Testis (tissue), 2 donors: ENCODE data around the gene RRP12.

ENCODE experiments used
- CTCF ChIP-seq, 3 experiments: fragments of 450-650 bp in 2 of 3; fragments of 200-600 bp in 1 of 3; sonication (generic) in 1 of 3; IDR thresholded peaks; one replicate each; pipeline ENCODE4 v1.5.1; 2016 to 2019; ENCODE audit warnings: antibody characterized with exemption in 3 of 3, mild to moderate bottlenecking in 2 of 3, moderate library complexity in 1 of 3
- POLR2A ChIP-seq: fragments of 450-650 bp; IDR thresholded peaks from one replicate; pipeline ENCODE4 v1.6.1; 2017; ENCODE audit warnings: antibody characterized with exemption, mild to moderate bottlenecking, moderate library complexity

DNA sequence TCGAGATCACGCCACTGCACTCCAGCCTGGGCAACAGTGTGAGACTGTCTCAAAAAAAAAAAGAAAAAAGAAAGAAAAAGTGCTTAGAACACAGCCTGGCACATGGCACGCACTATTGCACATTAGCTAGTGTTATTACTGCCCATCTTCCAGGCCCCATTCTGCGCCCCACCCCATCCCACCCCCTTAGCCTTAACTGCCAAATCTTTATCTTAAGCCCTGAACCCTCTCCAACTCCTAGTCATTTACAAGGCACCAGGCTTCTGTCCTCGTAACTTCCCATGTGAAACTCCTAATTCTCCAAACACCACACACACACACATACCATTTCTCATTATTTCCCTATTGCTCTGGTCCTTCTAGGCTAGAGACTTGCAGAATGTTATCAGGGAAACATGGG lies 71.4 kb downstream of the RRP12 start:
- no peak for TF ChIP-seq CTCF (IDR thresholded peaks at IDR 0.05)
- no peak for TF ChIP-seq POLR2A
